Stimulated activated CD8-positive, alpha-beta memory T cell treated with anti-CD3 and anti-CD28 coated beads, Interleukin-7, amount 100 ng/mL, for 4 hours (primary cell): ENCODE measurements around the gene DDX42.
"Not testable (repeated sequence)": the region's sequence is repeated elsewhere in the genome, so short reads cannot be mapped to it uniquely, and the experiment has no call there.

Experiments
- DNase-seq, 2 donors: peaks; one replicate each; pipeline ENCODE4 v3.0.0-alpha.2; 2020; ENCODE audit warnings: low read depth in 2 of 2

Gene DDX42

GRCh38 chr17:63780928-63781327, 7.0 kb downstream of the DDX42 start:
- no peak for DNase-seq

GRCh38 chr17:63783522-63783921, 9.6 kb downstream of the DDX42 start:
- no peak for DNase-seq

- no peak for DNase-seq
Measured at GRCh38 chr17:63785556-63785955, 11.6 kb downstream of the DDX42 start.

GRCh38 chr17:63786117-63786516, 12.1 kb downstream of the DDX42 start:
- no peak for DNase-seq

- DNase-seq = no peak
Measured at GRCh38 chr17:63786971-63787711, 13.2 kb downstream of the DDX42 start.

GRCh38 chr17:63790057-63790456, 16.1 kb downstream of the DDX42 start:
- no peak for DNase-seq

GRCh38 chr17:63792055-63792729, 18.2 kb downstream of the DDX42 start:
- no peak for DNase-seq

GRCh38 chr17:63796375-63796774, 22.4 kb downstream of the DDX42 start:
- not testable (repeated sequence) for DNase-seq

GRCh38 chr17:63798572-63799106, 24.7 kb downstream of the DDX42 start:
- DNase-seq = no peak

GRCh38 chr17:63800783-63801182, 26.8 kb downstream of the DDX42 start:
- no peak for DNase-seq

- no peak for DNase-seq
Measured at GRCh38 chr17:63804328-63804727, 30.4 kb downstream of the DDX42 start.

- no peak for DNase-seq
Measured at GRCh38 chr17:63805591-63805990, 31.6 kb downstream of the DDX42 start.

- no peak for DNase-seq
Measured at GRCh38 chr17:63809970-63810369, 36.0 kb downstream of the DDX42 start.

GRCh38 chr17:63816123-63816522, 42.2 kb downstream of the DDX42 start:
- no peak for DNase-seq

- DNase-seq = no peak
Measured at GRCh38 chr17:63816669-63817068, 42.7 kb downstream of the DDX42 start.

- DNase-seq = no peak
Measured at GRCh38 chr17:63817736-63818385, 43.9 kb downstream of the DDX42 start.

GRCh38 chr17:63819131-63819530, 45.2 kb downstream of the DDX42 start:
- DNase-seq = no peak

GRCh38 chr17:63819585-63820537, 45.9 kb downstream of the DDX42 start:
- no peak for DNase-seq

GRCh38 chr17:63820963-63821561, 47.1 kb downstream of the DDX42 start:
- no peak for DNase-seq

GRCh38 chr17:63821804-63822203, 47.8 kb downstream of the DDX42 start:
- no peak for DNase-seq

GRCh38 chr17:63822537-63822936, 48.6 kb downstream of the DDX42 start:
- no peak for DNase-seq
